Stimulated activated naive CD8-positive, alpha-beta T cell treated with anti-CD3 and anti-CD28 coated beads, Interleukin-15, Interleukin-2, amounts not matched to agents 100 U/mL and 50 U/mL, for 24 hours (primary cell): ENCODE data around the gene TSHZ1.
A peak's percentile ranks its signal among the peaks of the same experiment; 100 is the strongest.

Source experiments
- ATAC-seq: fragments of 150-1000 bp; cut with Tn5 transposase; one replicate; pipeline ENCODE4 v1.10.0; 2021
- DNase-seq: peaks from one replicate; pipeline ENCODE4 v3.0.0; 2021

The TSHZ1 gene

DNA sequence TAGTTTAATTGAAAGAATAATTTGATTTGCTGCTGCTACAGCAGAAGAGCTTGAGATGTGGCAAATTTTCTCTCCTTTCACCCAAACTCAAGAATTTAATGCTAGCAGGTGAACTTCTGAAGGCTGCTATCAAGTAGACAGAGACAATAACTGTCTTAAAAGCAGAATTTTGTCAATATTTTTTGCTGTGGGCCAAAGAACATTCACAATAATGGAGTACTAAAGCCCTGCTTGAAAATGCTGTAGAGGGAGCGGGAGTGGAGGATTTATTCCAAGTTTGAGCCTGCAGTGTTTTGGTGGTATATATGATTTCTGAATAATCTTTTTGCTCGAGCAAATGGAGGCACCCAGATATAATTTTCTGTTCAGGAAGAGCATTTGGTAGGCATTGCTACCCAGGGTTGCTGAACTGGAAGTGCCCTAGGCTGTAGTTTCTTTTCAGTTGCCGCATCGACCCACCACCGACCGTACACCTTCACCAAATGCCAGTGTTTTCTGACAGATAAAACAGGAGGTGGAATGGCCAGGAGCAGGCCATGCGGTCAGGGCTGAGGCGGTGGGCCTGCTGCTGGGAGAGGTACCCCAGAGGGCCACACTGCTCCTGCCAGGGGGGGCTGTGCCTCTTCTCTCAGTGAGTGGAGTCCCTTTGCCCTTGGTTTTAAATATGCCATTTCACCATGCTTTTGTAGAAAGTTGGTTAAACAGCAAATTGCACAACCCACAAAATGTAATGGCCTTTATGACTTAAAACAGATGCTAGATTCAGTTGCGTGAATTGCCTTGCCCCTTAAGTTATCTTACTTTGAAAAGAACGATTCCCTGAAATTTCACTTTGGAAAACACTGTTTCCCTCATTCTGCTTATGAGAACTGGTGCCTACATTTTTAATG, 36.4 kb downstream of the TSHZ1 start:
- DNase-seq: peak; percentile 22
- no peak for ATAC-seq

DNA sequence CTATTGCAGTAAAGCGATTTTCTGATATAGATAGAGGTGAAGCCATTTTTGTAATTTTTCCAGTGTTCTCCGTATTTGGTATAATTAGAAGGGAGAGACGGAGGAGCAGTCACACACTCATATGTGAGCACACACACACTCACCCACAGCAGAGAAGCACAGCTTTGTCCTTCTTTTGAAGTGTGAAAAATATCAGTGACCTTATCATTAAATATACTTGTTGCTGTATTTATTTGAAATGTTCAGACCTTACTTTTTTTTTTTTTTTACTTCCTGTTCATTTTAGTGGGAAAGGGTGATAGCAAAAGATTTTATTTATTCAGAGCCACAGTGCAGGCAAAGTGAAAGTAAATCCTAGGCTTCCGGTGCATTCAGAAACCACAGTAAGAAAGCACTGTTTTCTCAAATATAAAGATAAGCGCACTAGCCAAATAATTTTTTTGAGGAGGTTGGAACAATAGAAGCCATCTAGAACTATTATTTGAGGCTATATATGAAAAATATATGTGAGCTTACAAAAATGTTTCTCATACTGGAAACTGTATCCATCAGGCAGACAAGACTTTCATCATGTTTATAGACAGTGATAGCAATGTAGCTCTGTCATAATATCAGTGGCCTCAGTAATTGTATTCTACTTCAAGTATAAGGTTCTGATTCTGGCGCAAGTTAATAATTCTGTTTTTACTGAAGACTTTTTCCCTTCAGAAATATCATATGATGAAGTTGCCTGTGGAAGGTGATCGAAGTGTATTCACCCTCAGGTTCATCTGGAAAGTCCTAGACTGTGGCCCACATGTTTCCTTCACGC, 37.2 kb downstream of the TSHZ1 start:
- DNase-seq: no peak
- peak; percentile 51 for ATAC-seq

DNA sequence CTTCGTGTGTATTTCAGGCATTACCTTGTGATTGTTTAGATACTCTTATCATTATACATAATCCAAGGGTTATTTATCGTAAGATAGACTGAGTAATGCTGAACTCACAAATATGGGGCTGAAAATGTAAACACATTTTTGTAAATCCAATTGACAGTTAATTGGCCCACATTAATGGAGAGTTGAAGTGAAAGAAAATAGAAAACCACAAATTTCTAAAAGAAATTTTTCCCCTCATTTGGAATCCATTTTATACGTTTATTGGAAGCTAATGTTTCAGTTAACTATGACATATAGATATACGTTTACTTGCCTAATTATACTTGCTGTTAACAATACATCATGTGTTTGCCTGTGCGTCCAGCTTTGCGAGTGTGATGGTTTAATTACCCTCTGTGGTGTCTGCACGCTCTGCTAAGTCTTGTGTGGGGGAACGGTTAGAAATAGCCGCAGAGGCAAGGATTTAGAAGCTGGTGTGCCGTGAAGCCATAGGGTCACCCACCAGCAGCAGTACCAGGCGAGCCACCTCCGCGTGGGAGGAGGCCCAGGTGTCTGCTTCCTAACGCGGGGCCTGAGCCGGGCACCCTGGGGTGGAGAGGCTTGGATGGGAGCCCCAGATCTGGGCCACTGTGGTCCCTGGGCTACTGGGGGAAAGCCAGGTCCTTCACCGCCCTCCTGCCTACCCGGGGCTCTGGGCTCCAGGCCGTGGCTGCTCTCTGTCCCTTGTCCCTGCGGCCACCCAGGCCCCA, 38.0 kb downstream of the TSHZ1 start:
- ATAC-seq (no peak), DNase-seq (no peak)

DNA sequence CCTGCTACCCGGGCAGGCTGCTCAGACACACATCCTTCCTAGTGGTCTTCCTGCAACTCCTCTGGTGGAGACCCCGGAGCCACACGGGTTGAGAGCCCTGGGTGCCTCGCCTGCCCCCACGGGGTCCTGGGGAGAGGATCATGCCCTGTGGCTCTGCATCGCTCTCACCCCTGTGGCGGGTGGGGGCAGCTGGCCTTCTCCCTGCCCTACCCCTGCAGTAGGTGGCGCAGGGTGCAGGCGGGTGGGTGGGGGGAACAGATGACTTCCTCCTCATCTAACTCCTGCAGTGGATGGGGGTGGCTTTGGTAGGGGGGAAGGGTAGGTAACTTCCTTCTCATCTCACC, 38.5 kb downstream of the TSHZ1 start:
- ATAC-seq (no peak), DNase-seq (no peak)

DNA sequence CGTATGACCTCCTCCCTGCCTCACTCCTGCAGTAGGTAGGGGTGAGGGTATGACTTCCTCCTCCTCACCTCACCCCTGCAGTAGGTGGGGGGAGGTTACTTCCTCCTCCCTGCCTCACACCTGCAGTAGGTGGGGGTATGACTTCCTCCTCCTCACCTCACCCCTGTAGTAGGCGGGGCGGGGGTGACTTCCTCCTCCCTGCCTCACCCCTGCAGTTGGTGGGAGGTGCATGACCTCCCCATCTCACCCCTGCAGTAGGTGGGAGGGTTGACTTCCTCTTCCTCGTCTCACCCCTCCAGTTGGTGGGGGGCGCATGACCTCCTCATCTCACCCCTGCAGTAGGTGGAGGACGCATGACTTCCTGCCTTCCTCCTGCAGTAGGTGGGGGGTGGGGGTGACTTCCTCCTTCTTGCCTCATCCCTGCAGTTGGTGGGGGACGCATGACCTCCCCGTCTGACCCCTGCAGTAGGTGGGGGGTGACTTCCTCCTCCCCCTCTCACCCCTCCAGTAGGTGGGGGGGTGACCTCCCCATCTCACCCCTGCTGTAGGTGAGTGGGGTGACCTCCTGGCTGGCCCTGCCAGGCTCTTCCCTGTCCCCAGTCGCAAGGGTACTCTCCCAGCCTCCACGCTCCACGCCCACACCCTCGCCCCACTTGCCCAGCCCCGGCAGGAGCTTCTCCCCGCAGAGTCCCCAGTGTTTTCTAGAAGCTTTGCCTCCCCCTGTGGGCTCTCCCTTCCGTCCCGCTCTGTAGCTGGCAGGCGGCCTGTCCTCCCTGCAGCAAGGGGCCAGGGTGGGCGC, 39.3 kb downstream of the TSHZ1 start:
- ATAC-seq (no peak), DNase-seq (no peak)

DNA sequence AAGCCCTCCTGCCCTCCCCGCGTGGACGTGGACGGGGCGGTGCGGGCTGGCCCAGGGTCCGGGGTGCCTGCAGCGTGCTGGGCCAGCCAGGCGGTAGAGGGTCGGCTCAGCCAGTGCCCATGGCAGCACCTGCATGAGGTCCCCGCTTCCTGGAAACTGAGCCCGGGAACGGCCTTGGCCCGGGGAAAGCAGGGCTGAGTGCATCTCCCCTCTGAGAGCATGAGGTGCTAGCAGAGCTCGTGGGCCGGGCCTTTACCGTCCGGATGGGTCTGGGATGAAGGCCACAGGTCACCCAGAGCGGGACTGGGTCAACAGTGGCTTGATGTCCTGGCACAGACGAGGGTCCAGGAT, 39.8 kb downstream of the TSHZ1 start:
- ATAC-seq: no peak
- no peak for DNase-seq

DNA sequence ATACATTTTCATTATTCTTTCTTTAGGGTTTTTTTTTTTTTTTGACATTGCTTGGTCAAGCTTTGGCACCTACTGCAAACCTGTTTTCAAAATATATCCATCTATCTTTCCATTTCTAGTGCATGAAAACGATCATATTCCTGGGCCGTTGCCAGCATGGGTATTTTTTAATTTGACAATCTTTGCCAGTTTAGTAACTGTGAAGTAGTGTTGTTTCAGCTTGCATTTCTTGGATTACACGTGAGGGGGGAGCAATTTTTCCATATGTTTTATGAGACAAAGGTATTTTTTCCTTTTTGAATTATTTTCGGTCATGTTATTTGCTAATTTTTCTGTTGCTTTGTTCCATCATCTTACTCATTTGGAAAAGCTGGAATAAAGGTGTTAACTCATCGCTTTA, 40.9 kb downstream of the TSHZ1 start:
- ATAC-seq (no peak), DNase-seq (no peak)

DNA sequence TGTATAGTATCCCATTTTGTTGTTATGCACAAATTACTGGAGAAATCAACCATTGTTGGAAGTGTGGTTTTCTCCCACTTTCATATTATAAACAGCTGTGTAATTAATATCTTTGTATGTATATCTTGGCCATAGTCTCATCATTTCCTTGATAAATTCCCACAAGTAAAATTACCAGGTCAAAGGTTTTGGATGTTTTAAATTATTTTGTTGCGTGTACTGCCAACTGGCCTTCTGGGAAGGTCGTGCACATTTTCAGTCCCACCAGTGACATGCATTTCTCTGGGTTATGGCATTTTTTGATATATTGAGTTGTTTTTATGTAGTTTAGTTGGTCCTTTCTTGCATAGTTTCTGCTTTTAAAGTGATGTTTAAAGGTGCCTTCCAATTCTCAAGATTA, 41.5 kb downstream of the TSHZ1 start:
- DNase-seq: no peak

DNA sequence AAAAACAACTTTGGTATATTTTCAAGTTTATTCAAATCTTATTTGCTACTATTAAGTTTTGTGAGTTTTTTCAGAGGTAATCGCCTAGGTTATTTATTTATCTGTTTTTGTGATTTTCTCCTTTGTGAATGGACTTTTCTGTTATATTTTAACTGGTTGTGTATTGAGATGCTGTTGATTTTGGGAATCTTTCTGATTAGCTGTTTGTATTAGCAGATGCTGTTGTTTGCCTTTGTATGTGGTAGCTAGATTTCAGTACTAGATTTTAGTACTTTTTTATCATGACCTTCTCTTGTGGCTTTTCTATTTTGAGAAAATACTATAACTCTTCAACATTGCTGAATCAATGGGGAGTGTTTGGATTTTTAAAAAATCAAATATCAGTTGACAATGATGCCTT, 42.4 kb downstream of the TSHZ1 start:
- ATAC-seq (no peak), DNase-seq (no peak)

More for the DNA sequence above, 41.5 kb downstream of the TSHZ1 start:
- no peak for ATAC-seq

DNA sequence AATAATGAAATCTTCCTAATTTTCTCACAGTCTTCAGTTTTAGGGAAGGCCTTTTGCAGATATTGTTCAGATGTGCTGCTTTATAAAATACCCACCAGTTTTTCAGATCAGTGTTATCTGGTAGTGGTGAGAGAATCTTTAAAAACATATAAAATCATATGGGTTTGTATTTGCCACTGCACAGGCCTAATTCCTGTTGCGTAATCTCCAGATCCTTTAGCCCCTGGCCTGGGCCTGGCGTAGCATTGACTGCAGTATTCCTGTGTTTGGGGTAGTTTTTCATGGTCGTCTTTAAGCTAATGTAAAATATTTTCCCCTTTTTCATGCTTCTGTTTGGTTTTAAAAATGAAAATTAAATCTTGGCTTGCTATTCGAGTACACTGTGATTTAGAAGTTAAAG, 43.2 kb downstream of the TSHZ1 start:
- DNase-seq (no peak), ATAC-seq (no peak)

DNA sequence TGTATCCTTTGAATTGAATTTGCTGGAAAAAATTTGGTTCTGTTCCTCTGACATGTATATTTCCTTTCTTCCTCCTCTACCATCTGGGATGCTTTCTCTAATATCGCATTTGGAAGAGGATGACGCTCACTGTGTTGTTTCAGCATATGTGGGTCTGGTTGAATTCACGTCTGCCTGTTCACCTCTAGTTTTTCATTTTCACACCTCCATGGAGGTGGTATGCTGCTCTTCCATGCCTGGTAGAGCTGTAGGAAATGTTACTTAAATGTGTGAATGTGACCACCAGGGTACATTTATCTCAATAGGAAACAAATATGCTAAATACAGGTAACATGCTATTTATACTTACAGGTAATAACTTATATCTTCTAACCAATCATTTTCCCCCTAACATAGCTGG, 44.5 kb downstream of the TSHZ1 start:
- no peak for DNase-seq
- ATAC-seq: no peak

DNA sequence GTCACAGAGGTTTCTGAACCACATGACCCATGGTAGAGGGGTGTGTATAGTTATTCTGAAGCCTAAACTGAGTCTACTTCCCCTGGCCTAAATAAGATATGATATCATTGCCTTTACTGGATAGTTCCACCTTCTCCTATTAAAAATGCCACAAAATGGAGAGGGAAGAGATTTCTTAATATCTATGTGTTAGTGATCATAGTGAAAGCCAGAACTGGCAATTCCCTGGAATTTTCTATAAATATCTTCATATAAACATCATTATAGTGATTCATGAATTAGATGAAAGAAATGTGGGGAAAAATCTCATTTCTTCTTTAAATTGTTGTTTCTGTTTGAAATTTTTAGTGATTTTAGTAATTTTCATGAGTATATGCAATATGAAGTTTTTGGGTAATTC, 45.8 kb downstream of the TSHZ1 start:
- ATAC-seq (no peak), DNase-seq (no peak)

DNA sequence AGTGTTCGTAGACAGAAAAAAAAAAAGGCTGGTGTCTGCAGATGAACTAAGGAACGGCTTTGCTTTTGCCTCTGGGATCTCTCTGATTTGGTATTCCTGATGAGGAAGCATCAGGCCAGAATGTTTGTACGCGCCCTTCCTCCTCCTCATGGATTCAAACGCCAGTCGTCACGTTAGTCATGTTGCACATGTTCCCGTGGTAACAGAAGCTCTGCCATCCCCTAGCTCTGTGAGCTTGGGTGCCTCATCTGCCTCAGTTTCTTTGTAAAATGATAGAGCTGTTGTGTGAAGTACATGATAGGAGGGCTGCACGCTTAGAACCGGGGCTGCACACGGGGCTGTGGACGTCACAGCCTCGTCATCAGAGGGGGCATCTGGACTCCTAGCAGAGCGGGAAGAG, 47.0 kb downstream of the TSHZ1 start:
- ATAC-seq: no peak

DNA sequence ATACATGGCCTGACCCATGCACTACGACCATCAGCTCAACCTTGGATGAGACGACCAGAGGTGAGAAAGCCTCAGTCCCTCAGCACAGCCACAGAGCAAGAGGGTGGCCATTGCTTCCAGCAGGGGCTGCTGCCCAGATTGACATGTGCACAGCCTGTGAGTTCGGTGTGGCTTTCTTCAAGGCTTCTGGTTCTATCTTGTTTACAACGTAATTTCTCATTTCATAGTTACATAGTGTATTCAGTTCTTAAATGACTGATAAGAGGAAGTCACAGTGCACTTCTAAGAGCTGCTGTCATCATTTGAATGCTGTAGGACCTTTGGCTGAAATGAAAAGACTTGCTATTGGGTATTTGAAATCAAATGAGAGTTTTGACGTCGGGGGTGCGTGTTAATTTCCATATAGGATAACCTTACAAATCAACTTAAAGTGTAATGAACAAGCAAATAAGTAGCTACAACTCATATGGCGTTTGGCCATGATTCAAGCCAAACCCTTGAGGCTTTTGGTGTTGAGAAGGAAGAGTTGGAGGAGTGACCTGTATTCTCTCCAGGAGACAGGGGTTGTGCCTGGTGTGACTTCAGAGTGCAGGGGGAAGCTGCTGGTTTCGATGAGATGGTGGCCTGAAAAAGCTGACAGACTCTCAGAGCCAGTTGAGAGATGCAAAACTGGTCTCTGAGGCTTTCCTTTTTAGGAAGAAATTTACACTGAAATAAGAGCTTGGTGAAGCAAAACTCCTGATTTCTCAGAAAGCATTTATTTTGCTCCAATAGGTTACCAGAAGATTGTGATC, 51.0 kb downstream of the TSHZ1 start:
- ATAC-seq (peak; percentile 23), DNase-seq (no peak)

More for the DNA sequence above, 47.0 kb downstream of the TSHZ1 start:
- DNase-seq: no peak

DNA sequence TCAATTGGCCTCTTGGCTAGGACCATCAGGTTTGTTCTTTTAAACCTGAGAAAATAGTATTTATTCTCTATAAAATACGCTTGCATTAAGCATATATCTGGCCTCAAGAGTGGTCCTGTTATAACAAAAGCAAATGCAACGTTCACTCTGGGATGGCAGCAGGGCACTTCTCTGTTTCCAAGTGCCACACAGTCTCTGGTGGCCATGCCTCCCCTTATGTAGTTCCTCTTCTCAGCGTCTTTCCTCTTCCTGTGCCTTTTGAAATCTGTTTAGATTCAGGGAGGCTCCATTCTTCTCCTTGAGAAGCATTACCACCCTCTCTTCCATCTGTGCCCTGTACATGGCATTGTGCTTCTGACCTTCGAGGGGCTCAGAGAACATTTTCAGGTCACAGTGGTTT, 51.9 kb downstream of the TSHZ1 start:
- DNase-seq: no peak
- ATAC-seq: no peak

DNA sequence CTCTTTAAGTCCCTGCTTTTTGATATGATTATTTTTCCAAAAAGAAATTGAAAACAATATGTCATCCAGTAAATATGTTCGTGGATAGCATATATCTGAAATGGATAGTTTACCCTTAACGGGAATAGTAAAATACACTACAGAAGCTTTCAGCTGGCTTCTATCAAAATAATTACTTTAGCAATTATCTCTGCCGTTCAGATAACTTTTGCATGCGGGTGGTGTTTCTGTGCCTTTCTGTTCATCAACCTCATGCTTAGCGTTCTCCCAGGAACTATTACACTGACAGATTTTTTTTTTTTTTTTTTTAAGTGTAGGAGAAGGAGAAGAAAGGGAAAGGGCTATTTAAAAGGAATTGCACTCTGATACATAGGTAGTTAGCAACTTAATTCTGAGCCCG, 53.6 kb downstream of the TSHZ1 start:
- ATAC-seq: no peak

DNA sequence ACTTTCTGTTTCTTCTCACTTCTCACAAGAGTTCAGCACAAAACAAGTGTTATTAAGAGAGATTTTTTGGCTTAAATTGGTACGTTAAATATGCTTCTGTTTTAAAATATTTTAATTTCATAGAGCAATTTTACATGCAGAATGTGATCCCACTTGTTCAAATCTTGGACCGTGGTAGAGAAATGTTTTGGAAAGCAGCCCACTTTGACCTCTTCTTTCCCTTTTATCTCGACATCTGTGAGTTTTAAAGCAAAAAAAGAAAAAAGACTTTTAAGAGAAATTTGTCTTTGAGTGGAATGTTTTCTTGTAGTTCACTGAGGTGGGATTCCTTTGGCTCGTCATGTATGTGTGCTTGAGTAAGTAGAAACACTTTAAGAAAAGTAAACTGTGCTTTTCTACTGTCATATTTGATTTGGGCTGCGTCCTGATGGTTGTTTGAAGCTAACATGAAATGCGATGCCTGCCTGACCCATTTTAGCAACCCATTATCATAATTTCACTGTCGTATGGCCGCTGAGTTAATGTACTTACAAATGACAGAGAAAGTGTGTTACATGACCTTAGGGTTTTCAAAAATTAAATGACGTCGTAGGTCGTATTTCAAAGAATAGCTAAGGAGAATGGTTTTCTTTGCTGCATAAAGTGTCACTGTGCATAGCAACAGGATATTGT, 54.5 kb downstream of the TSHZ1 start:
- ATAC-seq (no peak), DNase-seq (no peak)

More for the DNA sequence above, 53.6 kb downstream of the TSHZ1 start:
- no peak for DNase-seq

DNA sequence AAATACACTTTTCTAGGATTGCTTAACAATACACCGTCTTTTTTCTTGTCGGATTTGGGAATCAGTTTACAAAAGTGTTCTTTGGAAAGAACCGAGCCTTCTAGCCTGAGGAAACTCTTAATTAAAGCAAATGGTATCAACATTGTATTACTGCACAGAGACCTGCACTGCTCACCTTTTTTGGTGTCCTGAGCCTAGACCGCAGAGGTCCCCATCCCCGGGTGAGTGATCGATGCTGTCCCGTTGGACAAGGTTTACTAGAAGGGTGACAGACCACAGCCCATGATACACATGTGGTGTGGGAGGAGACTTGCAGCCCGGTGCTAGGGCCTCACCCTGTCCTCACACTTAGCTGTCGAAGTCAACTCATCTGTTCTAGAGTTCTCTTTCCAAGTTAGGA, 55.3 kb downstream of the TSHZ1 start:
- DNase-seq: no peak
- no peak for ATAC-seq

DNA sequence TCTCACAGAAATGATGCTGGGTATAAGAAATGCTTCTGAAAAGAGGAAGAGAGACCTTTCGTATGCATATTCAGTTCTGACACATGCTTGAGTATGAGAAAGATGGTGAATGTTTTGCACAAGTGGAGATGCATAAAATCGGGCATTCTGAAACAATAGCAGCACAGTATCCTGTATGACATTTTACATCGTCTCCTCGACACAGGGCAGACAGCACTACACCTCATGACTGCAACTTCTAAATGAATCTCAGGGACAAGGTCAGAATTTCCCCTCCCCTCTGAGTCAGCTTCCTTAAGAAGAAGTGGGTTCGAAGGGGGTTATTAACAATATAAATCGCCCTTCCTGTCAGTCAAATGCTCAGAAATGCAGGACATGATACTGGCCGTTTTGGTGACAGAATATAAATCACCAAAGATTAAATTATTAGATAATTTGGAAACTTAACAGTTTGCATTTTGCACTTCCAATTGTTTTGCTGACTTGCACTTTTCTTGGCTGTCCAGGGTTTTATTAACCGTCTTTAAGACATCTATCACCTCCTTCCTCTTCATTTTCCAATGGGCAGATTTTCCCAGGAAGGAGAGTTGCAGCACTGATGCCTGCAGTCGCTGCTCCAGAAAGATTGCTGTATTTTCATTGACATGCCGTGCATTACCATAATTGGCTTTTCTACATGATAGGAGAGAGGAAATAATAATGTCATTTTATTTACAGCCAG, 57.2 kb downstream of the TSHZ1 start:
- DNase-seq (no peak), ATAC-seq (peak; percentile 81)

DNA sequence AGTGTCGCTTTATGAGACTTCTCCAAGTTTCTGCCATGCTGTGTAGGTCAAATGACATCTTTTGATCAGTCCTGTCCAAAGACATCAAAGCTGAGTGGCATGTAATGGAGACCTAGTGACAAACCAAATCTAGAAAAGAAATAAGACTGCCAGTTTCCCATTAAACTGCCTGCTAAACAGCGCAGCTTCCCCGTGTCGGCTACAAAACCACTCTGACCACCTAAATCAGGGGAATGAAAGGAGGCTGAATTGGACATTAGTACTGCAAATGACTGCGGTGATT, 57.7 kb downstream of the TSHZ1 start:
- no peak for ATAC-seq
- no peak for DNase-seq
